Lower lobe of right lung (tissue), 1 donor: ENCODE measurements around the gene GLIS1. TPM values are rescaled to one million over a fixed set of nuclear protein-coding genes. Genes with fewer than 3 reads are reported as not detected.

ENCODE experiments used
- total RNA-seq: library from RNA; stranded (reverse); fragmentation: NEBNext Ultra II Directional; extraction: Animal tissue kit (Norgen Biotek cat#: 25700); gene quantifications from one replicate; pipeline ENCODE4 v1.2.1, GENCODE V29; 2021
- donor health status: DM: no; HTN: yes; CAD: no; lungs with severe emphysema.

Gene GLIS1
- total RNA-seq, 1 donor from 2014 or later: not detected

Other genes with a start within 250 kb of the GLIS1 start
- 9.9 TPM for gene NDC1, start 99.1 kb upstream of the GLIS1 start, total RNA-seq
- 24.5 TPM for gene YIPF1, start 150.6 kb upstream of the GLIS1 start, total RNA-seq
- gene DIO1, start 155.0 kb upstream of the GLIS1 start, total RNA-seq: not detected
- 23.7 TPM for gene IFT25, start 206.5 kb upstream of the GLIS1 start, total RNA-seq
- 16.5 TPM for gene LRRC42, start 207.2 kb upstream of the GLIS1 start, total RNA-seq